Left ventricle myocardium inferior (tissue), 1 donor: ENCODE data around the gene RAET1G. TPM values are rescaled to one million over a fixed set of nuclear protein-coding genes. Genes with fewer than 3 reads are reported as not detected.
A peak's percentile ranks its signal among the peaks of the same experiment; 100 is the strongest.
"Not testable (repeated sequence)": the region's sequence is repeated elsewhere in the genome, so short reads cannot be mapped to it uniquely, and the experiment has no call there.

ENCODE experiments used
- DNase-seq: peaks from one replicate; pipeline ENCODE4 v3.0.0-alpha.2; 2020
- H3K27ac ChIP-seq: fragments of 200-600 bp; replicated peaks from 2 replicates; pipeline ENCODE4 v1.8.0; 2021
- H3K27me3 ChIP-seq: fragments of 200-600 bp; 2 replicates; pipeline ENCODE4 v1.8.0; 2021; ENCODE audit warnings: low read depth
- H3K36me3 ChIP-seq: fragments of 200-600 bp; 2 replicates; pipeline ENCODE4 v1.8.0; 2021
- H3K4me1 ChIP-seq: fragments of 200-600 bp; 2 replicates; pipeline ENCODE4 v1.8.0; 2021
- H3K4me3 ChIP-seq: fragments of 200-600 bp; 2 replicates; pipeline ENCODE4 v1.8.0; 2021; ENCODE audit warnings: mild to moderate bottlenecking, moderate library complexity
- H3K9me3 ChIP-seq: fragments of 200-600 bp; replicated peaks from 2 replicates; pipeline ENCODE4 v1.8.0; 2021
- CTCF ChIP-seq: fragments of 200-600 bp; IDR thresholded peaks from 2 replicates; pipeline ENCODE4 v1.8.0; 2021; ENCODE audit warnings: antibody characterized with exemption, mild to moderate bottlenecking, borderline replicate concordance
- intact Hi-C: fragments of 100-400 bp; cut with micrococcal nuclease; formaldehyde crosslinking; loops from one replicate; pipeline ENCODE4 v1.11.0; 2022
- total RNA-seq: library from RNA; stranded (reverse); fragmentation: NEBNext Ultra II Directional; extraction: Animal tissue kit (Norgen Biotek cat#: 25700); gene quantifications from one replicate; pipeline ENCODE4 v1.2.1, GENCODE V29; 2021
- donor health status: DM: no; HTN: yes; CAD: no; lungs with severe emphysema.

Gene RAET1G
- total RNA-seq, 1 donor from 2014 or later, result 0.19 TPM

- Histone ChIP-seq H3K27ac (no peak overlapping the region), H3K4me1 (peaks cover 12% of the 10 kb centered on the region), H3K27me3 (peaks cover 98% of the 10 kb centered on the region), H3K36me3 (no peaks in the 10 kb centered on the region), H3K9me3 (no peaks in the 10 kb centered on the region), H3K4me3 (no peak overlapping the region)
- TF ChIP-seq CTCF, result peak; percentile 86
- intact Hi-C loops, result loop anchor here (2.0 kb wide), 1 partner anchor 82 kb away; no protein-coding TSS in a partner anchor
- DNase-seq, result no peak
Observed at GRCh38 chr6:149934249-149935156, 11.6 kb upstream of the RAET1G start.

GRCh38 chr6:149933461-149933860 is 10.5 kb upstream of the RAET1G start:
- Histone ChIP-seq H3K27me3 (peaks cover 98% of the 10 kb centered on the region), H3K36me3 (no peaks in the 10 kb centered on the region), H3K4me3 (no peak overlapping the region), H3K4me1 (peaks cover 4% of the 10 kb centered on the region), H3K27ac (no peak overlapping the region), H3K9me3 (no peaks in the 10 kb centered on the region)
- TF ChIP-seq CTCF, result no peak
- intact Hi-C loops, result no loop called here
- no peak for DNase-seq

- Histone ChIP-seq H3K27ac (no peak overlapping the region), H3K9me3 (no peaks in the 10 kb centered on the region), H3K4me3 (no peak overlapping the region), H3K36me3 (no peaks in the 10 kb centered on the region), H3K27me3 (peaks cover 98% of the 10 kb centered on the region), H3K4me1 (peaks cover under 1% of the 10 kb centered on the region)
- TF ChIP-seq CTCF, result no peak
- no peak for DNase-seq
- intact Hi-C loops, result no loop called here
Observed at GRCh38 chr6:149933036-149933435, 10.1 kb upstream of the RAET1G start.

GRCh38 chr6:149931501-149931900 is 8.6 kb upstream of the RAET1G start:
- no peaks in the 10 kb centered on the region for H3K4me1 ChIP-seq
- H3K36me3 ChIP-seq, result no peaks in the 10 kb centered on the region
- H3K9me3 ChIP-seq, result no peaks in the 10 kb centered on the region
- intact Hi-C loops, result no loop called here
- no peak overlapping the region for H3K4me3 ChIP-seq
- TF ChIP-seq CTCF, result no peak
- H3K27me3 ChIP-seq, result peaks cover 88% of the 10 kb centered on the region
- DNase-seq, result no peak
- no peak overlapping the region for H3K27ac ChIP-seq

- peak; percentile 20 for TF ChIP-seq CTCF
- Histone ChIP-seq H3K27me3 (peaks cover 67% of the 10 kb centered on the region), H3K36me3 (no peaks in the 10 kb centered on the region), H3K27ac (no peak overlapping the region), H3K9me3 (no peaks in the 10 kb centered on the region), H3K4me1 (peaks cover 17% of the 10 kb centered on the region), H3K4me3 (no peak overlapping the region)
- DNase-seq, result no peak
- intact Hi-C loops, result loop anchor here (5.0 kb wide), 1 partner anchor 92 kb away; no protein-coding TSS in a partner anchor
Observed at GRCh38 chr6:149929422-149929821, 6.5 kb upstream of the RAET1G start.

GRCh38 chr6:149927025-149927424 is 4.1 kb upstream of the RAET1G start:
- peaks cover 57% of the 10 kb centered on the region for H3K27me3 ChIP-seq

More at GRCh38 chr6:149927025-149927424, 4.1 kb upstream of the RAET1G start:
- not testable (repeated sequence) for H3K4me3 ChIP-seq, H3K36me3 ChIP-seq, H3K27ac ChIP-seq, H3K9me3 ChIP-seq, DNase-seq
- peaks cover 32% of the 10 kb centered on the region for H3K4me1 ChIP-seq
- intact Hi-C loops, result loop anchor here (5.0 kb wide), 1 partner anchor 90 kb away; no protein-coding TSS in a partner anchor
